Stimulated activated CD8-positive, alpha-beta memory T cell treated with anti-CD3 and anti-CD28 coated beads, Interleukin-7, amount 100 ng/mL, for 1 hour (primary cell): ENCODE data around the gene POU6F2.

Source experiments
- DNase-seq, 2 donors: peaks; one replicate each; pipeline ENCODE4 v3.0.0-alpha.2; 2020; ENCODE audit warnings: low read depth in 2 of 2

POU6F2 gene

GRCh38 chr7:39128287-39128843 is 150.7 kb downstream of the POU6F2 start:
- DNase-seq: no peak

DNA sequence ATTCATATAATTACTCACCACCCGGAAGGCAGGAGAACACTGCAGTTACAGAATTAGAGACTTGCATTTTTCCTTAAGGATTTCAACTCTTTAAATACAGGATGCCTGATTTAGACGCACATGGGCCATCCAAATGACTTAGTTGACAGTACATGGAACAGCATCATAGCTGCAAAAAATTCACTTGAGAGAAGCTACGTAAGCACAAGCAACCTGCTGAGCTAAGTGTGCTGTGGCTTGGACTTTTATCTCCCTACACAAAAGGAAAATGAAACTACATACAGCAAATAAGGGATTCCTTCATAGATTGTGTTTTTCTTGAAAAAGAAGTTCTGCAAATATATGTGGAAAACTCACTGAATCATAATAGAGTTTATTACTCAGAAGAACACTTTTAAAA is 152.6 kb downstream of the POU6F2 start:
- no peak for DNase-seq

DNA sequence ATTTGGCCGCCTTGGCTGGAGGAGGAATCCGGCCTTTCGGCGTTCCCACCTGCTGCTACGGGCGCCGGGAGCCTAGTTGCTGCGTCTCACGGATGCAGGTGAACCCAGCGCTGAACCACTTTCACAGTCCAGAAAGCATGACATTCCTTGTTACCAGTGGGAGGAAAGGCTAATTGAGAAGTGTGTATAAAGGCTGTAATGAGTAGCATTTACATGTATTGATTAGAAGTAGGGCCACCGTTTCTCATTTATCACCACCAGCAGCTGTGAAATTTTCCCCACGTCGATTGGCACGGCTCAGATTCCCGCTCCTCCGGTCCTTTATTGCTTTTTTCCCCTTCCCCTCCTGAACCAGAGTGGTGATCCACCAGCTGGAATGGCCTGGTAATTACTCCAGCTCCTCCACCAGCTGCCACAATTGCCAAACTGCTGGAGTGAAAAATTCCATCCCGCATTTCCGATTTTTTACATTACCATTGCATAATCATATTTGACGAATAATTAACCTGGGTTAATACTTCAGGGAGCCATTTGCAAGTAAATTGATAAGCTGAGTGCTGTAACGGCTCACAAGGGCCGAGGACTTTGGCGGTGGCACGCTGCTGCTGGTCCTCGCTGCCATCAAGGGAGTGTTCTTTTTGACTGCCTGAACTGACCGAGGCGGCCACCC is 153.3 kb downstream of the POU6F2 start:
- no peak for DNase-seq

- no peak for DNase-seq
Observed at GRCh38 chr7:39132306-39132705, 154.6 kb downstream of the POU6F2 start.

DNA sequence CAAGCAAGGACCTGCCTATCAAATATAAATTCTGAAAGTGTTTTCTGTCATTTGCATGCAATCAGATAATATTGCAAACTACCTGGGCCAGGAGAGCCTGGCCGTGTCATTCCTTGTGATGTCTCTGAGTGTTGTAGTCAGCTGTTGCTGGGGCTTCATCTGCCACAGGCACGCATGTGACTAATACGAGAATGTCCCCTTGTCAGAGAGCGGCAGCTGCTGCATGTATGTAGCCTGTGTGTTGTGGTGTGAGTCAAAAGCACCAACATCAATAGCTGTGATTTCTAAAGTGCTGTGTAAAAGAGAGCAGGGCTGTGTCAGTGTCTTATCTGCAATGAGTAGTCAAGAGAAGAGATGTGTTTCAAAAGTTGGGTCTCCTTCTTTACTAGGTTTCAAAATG is 155.4 kb downstream of the POU6F2 start:
- DNase-seq: no peak

DNA sequence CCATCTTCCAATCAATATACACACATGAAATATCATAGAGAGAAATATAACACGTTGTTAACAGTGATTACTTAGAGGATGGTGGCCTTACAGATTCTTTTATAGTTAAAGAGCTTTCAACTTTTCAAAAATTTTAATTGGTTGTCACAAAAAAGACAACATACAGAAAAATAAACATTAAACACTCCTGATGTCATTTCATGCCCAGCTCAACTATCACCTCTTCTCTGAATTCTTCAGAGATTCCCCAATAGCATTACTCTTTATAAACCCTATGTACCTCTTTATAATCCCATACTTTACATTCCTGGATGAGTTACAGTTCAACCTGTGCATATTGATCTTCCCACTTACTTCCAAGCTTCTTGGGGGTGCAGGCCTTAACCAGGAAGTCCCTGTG is 159.8 kb downstream of the POU6F2 start:
- DNase-seq: no peak

DNA sequence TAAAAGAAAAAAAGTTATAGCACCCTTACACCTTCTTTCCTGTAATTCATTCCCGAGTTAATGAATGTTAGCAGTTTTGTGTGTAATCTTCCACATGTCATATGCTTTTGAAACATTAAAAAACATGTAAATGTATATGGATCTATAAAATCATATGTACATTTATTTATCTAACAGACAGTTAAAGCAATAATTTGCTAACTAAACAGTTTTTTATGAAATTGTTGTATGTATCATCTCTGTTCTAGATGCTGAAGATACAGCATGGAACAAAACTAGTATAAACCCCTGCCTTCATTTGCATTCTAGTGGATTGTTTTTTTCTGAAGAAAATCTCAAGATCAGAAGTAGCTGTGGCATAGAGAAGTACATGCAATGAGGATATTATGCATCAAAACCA is 165.0 kb downstream of the POU6F2 start:
- no peak for DNase-seq

- DNase-seq: no peak
Observed at GRCh38 chr7:39144420-39144819, 166.7 kb downstream of the POU6F2 start.

- DNase-seq: no peak
Observed at GRCh38 chr7:39145283-39145682, 167.6 kb downstream of the POU6F2 start.

DNA sequence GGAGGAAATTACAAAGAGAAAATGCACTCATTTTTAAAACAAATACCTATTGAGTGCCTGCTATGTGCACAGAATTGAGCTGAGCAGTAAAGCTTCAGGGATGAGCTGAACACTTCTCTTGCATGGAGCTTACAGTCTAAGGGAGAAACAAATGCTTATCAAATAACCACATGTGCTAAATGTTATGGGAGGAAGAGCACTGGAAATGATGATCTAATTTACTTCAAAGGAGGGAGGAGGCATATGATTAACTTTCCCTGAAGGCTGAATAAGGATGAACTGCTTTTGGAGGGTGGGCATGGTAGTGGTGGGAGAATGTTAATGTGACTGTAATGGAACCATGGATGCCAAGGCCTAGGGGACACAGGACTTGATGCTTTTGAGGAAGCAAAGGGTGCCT is 168.2 kb downstream of the POU6F2 start:
- no peak for DNase-seq

GRCh38 chr7:39152701-39153100 is 175.0 kb downstream of the POU6F2 start:
- DNase-seq: no peak

GRCh38 chr7:39153113-39153512 is 175.4 kb downstream of the POU6F2 start:
- DNase-seq: no peak

- DNase-seq: no peak
Observed at GRCh38 chr7:39153647-39154046, 175.9 kb downstream of the POU6F2 start.

DNA sequence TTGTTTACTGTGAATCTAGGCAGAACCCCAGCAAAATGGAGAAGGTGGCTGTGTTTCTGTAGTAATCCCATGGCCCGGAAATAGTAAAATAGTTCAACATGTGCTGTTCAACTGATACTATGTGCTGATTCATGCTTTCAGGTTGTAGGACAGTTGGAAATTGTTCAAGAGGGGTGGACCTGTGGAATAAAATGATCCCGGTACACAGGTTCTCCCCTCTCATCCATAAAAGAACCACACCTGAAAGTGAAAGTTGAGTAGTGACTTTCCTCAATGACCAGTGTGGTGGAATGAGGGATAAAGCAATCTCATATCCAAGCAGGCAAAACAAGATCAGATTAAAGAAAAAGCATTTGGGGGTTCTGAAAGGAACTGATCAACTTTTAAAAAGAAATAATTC is 177.1 kb downstream of the POU6F2 start:
- DNase-seq: no peak

DNA sequence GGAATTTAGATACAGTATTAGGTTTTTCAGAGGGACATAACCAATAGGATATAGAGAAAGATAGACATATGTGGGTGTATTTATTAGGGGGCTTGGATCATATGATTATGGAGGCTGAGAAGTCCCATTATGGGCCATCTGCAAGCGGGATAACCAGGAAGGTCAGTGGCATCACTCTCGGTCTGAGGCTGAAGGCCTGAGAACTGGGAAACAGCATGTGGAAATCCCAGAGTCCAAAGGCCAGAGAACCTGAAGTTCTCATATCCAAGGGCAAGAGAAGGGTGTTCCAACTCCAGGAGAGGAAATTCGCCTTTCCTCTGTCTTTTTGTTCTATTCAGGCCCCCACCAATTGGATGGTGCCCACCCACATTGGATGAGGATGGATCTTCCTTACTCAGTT is 180.7 kb downstream of the POU6F2 start:
- DNase-seq: no peak

DNA sequence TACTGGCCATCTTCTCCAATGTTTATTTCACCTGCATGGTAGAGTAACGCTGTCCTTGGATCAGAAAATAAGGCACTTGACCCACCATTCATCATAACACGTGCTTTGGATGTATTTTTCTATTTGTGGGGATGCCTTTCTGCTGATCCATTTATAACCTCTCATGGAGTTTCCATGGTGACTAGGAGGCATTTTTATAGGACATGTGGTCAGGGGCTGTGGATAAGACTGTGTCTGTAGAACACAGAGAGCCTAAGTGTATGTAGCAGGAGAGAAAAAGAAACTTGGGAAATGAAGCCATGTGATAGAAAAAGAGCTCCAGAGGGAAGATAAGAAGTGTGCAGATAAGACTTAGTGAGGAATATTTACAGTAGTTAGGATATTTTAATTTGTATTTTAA is 184.2 kb downstream of the POU6F2 start:
- no peak for DNase-seq

DNA sequence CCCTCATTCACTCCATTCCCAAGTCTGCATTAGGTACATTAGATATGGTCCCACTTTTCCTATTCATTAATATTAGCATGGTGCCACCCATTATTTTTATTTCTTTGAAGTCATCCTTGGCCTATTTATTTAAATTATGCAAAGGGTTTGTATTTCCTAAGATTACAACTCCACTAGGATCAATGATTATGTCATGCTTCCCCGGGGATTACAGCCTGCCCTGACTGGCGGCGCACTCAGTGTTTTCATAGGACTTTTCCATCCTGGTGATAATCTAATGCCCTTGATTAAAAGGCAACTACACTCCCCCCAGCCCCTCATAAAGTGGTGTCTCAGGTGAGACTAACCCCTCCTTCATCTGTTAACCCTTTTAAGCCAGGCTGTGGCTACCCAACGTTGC is 187.2 kb downstream of the POU6F2 start:
- no peak for DNase-seq

DNA sequence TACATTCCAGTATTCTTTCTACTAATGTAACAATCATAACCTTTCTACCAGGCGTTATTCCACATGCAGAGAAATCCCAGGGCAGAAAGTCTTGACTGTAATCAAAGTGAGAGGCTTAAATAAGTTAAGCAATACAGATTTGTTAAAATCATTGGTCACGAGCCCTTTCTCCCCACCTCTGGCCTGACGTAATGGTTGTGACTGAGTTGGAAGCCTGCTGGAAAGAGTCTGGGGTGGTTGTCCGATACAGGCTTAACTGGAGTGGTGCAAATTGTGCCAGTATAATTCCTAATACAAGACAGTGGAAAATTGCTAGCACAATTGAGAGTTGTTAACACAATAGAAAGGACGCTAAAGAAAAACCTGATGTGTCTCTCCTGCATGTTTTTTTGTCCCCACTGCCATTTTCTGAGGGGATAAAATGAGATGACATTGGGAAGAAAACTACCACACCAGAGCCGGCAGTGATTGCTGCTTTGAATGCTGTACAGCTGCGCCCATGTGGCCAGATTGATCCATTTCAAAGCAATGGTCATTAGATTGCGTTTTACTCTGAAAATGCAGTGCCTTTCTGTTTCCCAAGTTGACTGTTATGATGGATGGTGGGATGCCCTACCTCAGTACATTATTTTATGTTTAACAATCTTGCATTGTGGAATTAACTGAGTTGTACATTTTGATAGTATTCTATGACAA is 190.8 kb downstream of the POU6F2 start:
- no peak for DNase-seq

- DNase-seq: no peak
Observed at GRCh38 chr7:39172137-39172536, 194.4 kb downstream of the POU6F2 start.

DNA sequence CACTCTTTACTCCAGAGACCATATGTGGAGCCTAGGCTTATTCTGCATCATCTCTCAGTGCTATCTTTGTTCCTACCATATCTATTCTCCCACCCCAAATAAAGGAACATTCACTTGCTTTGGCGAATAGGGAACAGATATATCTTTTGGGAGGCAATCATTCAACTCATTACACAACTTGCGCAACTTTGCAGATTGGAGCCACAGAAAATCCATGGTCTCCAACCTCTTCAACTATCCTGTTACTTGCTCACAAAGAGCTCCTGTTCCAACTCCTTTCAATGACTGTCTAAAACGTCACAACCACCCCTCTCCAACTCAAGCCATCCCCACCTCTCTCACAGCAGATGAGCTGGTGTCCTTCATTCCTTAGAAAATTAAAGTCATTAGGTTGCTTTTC is 203.7 kb downstream of the POU6F2 start:
- no peak for DNase-seq

- no peak for DNase-seq
Observed at GRCh38 chr7:39183796-39184195, 206.1 kb downstream of the POU6F2 start.

DNA sequence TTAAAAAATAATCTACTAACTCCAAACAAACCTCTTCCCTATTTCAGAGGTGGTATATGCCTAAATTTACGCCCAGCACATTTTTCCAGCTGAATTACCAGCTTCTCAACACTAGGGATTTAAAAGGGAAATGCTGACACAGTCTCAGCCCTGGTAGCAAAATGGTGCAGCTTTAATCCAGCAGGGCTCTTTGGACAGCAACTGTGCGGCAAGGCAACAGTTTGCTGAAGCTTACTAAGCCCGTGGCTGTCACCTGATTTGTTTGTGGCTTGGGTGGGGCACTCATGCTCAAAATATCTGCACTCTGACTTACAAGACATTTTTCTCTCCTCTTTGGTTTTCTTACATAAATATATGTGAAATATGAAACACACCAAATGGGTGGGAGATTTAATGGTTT is 206.7 kb downstream of the POU6F2 start:
- no peak for DNase-seq

DNA sequence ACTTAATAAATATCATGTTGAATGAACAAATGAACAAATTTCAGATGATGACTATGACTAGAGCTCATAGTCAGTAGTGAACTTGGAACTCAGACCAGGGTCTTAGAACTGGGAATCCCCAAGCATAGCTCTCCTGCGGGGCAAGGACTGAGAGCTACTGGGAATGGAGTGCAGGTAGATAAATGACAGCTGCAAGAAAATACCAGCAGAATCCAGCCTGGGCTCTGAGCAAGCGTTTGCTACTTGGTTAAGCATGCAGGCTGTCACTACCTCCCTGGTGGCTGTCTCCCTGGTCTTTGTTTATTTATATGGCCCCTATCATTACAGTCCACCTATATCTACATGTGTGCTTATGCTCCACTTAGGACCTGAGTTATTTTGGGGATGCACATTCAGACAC is 208.4 kb downstream of the POU6F2 start:
- no peak for DNase-seq

DNA sequence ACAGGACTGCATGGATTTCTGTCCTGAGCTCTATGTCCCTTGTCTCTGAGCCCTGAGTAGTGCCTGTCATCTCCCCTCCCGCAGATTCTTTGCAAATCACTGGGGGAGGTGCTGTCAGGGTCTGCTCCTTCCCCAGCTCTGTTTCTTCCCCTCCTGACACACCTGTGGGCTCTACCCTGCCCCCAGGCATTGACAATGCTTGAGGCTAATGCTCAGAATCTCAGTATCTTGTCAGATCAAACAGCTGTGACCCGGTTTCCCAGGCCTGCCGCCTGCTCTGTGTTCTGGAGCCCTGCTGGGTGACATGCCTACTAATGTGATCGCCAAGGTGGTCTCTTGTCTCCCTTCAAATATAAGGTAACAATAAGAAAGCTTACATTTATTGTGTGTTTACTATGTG is 209.0 kb downstream of the POU6F2 start:
- no peak for DNase-seq
